Endothelial cell of umbilical vein (primary cell): Measurements from ENCODE around the gene SYNE1. TPM values are rescaled to one million over a fixed set of nuclear protein-coding genes. Genes with fewer than 3 reads are reported as not detected.

Experiments used
- BruUV-seq: library from RNA; stranded (reverse); fragments of 400-500 nt; replicated peaks from 2 replicates; lab custom pipeline; 2021; lab: Mats Ljungman, UMichigan
- CTCF ChIA-PET: fragments of 300-600, 350-600 bp; sonication (Branson Sonifier 250); formaldehyde crosslinking; loops from one replicate; lab custom pipeline; 2021; ENCODE audit warnings: antibody characterized with exemption, inconsistent platforms; lab: Charles Lee
- POLR2A ChIA-PET: fragments of 300-600, 350-600 bp; sonication (Branson Sonifier 250); formaldehyde crosslinking; loops from one replicate; lab custom pipeline; 2021; ENCODE audit warnings: antibody characterized with exemption, inconsistent platforms; lab: Charles Lee
- DNase-seq: peaks from one replicate; pipeline ENCODE4 v3.0.0-alpha.2; 2011; ENCODE audit warnings: low read depth, low spot score
- FAIRE-seq: peaks from 2 replicates; lab custom pipeline; 2011; peaks lifted over from hg19 to GRCh38; lab: Jason Lieb, UNC
- H2AFZ ChIP-seq: 2 replicates; pipeline ENCODE4 v1.6.0; 2012; ENCODE audit warnings: low read depth, low read length, control low read depth, inconsistent platforms
- H3K27ac ChIP-seq: 2 replicates; pipeline ENCODE4 v1.5.1; 2011; ENCODE audit warnings: low read depth, mild to moderate bottlenecking, control low read depth, low read length, moderate library complexity; ENCODE audit not compliant: insufficient read depth
- H3K27me3 ChIP-seq, 2 experiments: 2 replicates each; pipeline versions ENCODE4 v1.6.0 to v1.6.1; 2011; ENCODE audit warnings: low read length in 2 of 2, mixed read lengths in 1 of 2; ENCODE audit not compliant: control insufficient read depth in 2 of 2, insufficient read depth in 2 of 2
- H3K36me3 ChIP-seq, 2 experiments: 2 replicates in 1 of 2; 3 replicates in 1 of 2; pipeline ENCODE4 v1.5.1; 2011; ENCODE audit warnings: low read length in 2 of 2, mild to moderate bottlenecking in 1 of 2, moderate library complexity in 1 of 2; ENCODE audit not compliant: control insufficient read depth in 2 of 2, insufficient read depth in 2 of 2; ENCODE audit errors: extremely low read depth in 1 of 2
- H3K4me1 ChIP-seq: 3 replicates; pipeline ENCODE4 v1.5.1; 2011; ENCODE audit warnings: mild to moderate bottlenecking, low read length; ENCODE audit not compliant: control insufficient read depth, insufficient read depth; ENCODE audit errors: extremely low read depth
- H3K4me2 ChIP-seq: 2 replicates; pipeline ENCODE4 v1.6.1; 2011; ENCODE audit warnings: low read length, control low read depth, mixed read lengths; ENCODE audit not compliant: insufficient read depth
- H3K4me3 ChIP-seq, 3 experiments: fragments of 200-600 bp in 1 of 3; sonication (generic), shearing (Covaris generic) in 1 of 3; replicated peaks in 1 of 3; 2 replicates each; pipeline ENCODE4 v1.5.1; 2011 to 2016; ENCODE audit warnings: control low read depth in 3 of 3, low read length in 3 of 3, mild to moderate bottlenecking in 2 of 3, inconsistent platforms in 1 of 3, low read depth in 1 of 3, moderate library complexity in 1 of 3; ENCODE audit not compliant: insufficient read depth in 1 of 3
- H3K79me2 ChIP-seq: 2 replicates; pipeline ENCODE4 v1.6.0; 2012; ENCODE audit warnings: low read length, inconsistent platforms; ENCODE audit not compliant: control insufficient read depth, insufficient read depth
- H3K9ac ChIP-seq: replicated peaks from 2 replicates; pipeline ENCODE3; 2011; ENCODE audit warnings: low read length, control low read depth; ENCODE audit not compliant: insufficient read depth; ENCODE audit errors: extremely low read depth
- H3K9me1 ChIP-seq: replicated peaks from 3 replicates; pipeline ENCODE4 v1.6.0; 2011; ENCODE audit warnings: mild to moderate bottlenecking, low read length; ENCODE audit not compliant: control insufficient read depth, insufficient read depth; ENCODE audit errors: extremely low read depth
- H3K9me3 ChIP-seq: replicated peaks from 2 replicates; pipeline ENCODE4 v1.5.1; 2012; ENCODE audit warnings: low read length, inconsistent platforms; ENCODE audit not compliant: control insufficient read depth, insufficient read depth
- H4K20me1 ChIP-seq: replicated peaks from 2 replicates; pipeline ENCODE3; 2011; ENCODE audit warnings: mild to moderate bottlenecking, low read length; ENCODE audit not compliant: control insufficient read depth, insufficient read depth; ENCODE audit errors: extremely low read depth
- JUN ChIP-seq: IDR thresholded peaks from 2 replicates; pipeline ENCODE4 v1.6.1; 2011; ENCODE audit warnings: borderline replicate concordance, low read depth; ENCODE audit not compliant: insufficient read length, insufficient read depth
- POLR2A ChIP-seq: IDR thresholded peaks from 2 replicates; pipeline ENCODE4 v1.6.1; 2012; ENCODE audit warnings: low read depth, mild to moderate bottlenecking, control low read depth, low read length
- POLR2AphosphoS5 ChIP-seq: IDR thresholded peaks from 2 replicates; pipeline ENCODE4 v1.6.1; 2012; ENCODE audit warnings: low read depth, mild to moderate bottlenecking, control low read depth, low read length, moderate library complexity; ENCODE audit not compliant: insufficient read depth
- dilution Hi-C: fragments of 300-500 bp; cut with MboI; formaldehyde crosslinking; loops from one replicate; pipeline ENCODE4 v1.15.0; 2019; ENCODE audit warnings: low sequenced_read_pairs; ENCODE audit not compliant: extremely low pct_ligation_motif_present
- intact Hi-C: fragments of 100-400 bp; cut with micrococcal nuclease; formaldehyde crosslinking; loops from one replicate; pipeline ENCODE4 v1.10.0; 2022
- polyA plus RNA-seq, 4 experiments: library from polyadenylated mRNA; depleted of rRNA in 3 of 4; stranded (reverse) in 3 of 4; unstranded in 1 of 4; fragments of >200 nt; gene quantifications; 2 replicates each; pipeline versions ENCODE4 v1.2.1 to v1.2.3, GENCODE V29; 2011 to 2012; ENCODE audit warnings: missing spikeins in 1 of 4
- total RNA-seq: library from RNA; stranded (reverse); gene quantifications from 2 replicates; pipeline ENCODE4 v1.2.3, GENCODE V29; 2021

The SYNE1 gene
- total and polyA plus RNA-seq, 2 donors (not counting 3 experiments of a cell fraction or from before 2014, with no cell fraction given), result 26.5 to 52.3 TPM

GRCh38 chr6:152290693-152291092, 346.5 kb downstream of the SYNE1 start:
- no peak overlapping the region for H3K9ac ChIP-seq
- peaks cover 0 to 13% of the 10 kb centered on the region in 2 experiments for H3K36me3 ChIP-seq
- H3K79me2 ChIP-seq, result no peaks in the 10 kb centered on the region
- no peak overlapping the region for H3K4me3 ChIP-seq
- TF ChIP-seq POLR2AphosphoS5 (no peak), JUN (no peak)
- CTCF ChIA-PET, result interaction anchor here (3.0 kb wide), 1 partner anchor 11 kb away, joined by 13 read pairs; no protein-coding TSS in a partner anchor
- BruUV-seq, result no TSS peak
- peaks cover 3% of the 10 kb centered on the region for H3K9me1 ChIP-seq
- FAIRE-seq (no peak), DNase-seq (no peak)
- intact Hi-C loops (no loop called here), dilution Hi-C loops (no loop called here)
- H2AFZ ChIP-seq, result no peak overlapping the region
- no peak overlapping the region for H3K27ac ChIP-seq
- H3K9me3 ChIP-seq, result no peaks in the 10 kb centered on the region
- no peaks in the 10 kb centered on the region for H3K4me1 ChIP-seq
- no peaks in the 10 kb centered on the region for H3K27me3 ChIP-seq
- no peak overlapping the region for H3K4me2 ChIP-seq
- no peaks in the 10 kb centered on the region for H4K20me1 ChIP-seq
- POLR2A ChIA-PET, result no interaction called here

GRCh38 chr6:152277826-152278329, 359.3 kb downstream of the SYNE1 start:
- CTCF ChIA-PET, result interaction anchor here (0.8 to 1.4 kb wide), 2 partner anchors 10 to 61 kb away, joined by 3 to 7 read pairs; no protein-coding TSS in a partner anchor
- dilution Hi-C loops, result no loop called here
- no peak overlapping the region for H3K4me2 ChIP-seq
- POLR2A ChIA-PET, result no interaction called here
- no peaks in the 10 kb centered on the region for H3K27me3 ChIP-seq
- no peak overlapping the region for H3K9ac ChIP-seq
- H3K4me1 ChIP-seq, result no peaks in the 10 kb centered on the region
- no peak overlapping the region for H2AFZ ChIP-seq
- no peak for TF ChIP-seq POLR2A
- no peak for TF ChIP-seq POLR2AphosphoS5
- intact Hi-C loops, result no loop called here
- no peak overlapping the region for H3K27ac ChIP-seq
- no peak overlapping the region for H3K4me3 ChIP-seq
- H4K20me1 ChIP-seq, result no peaks in the 10 kb centered on the region
- H3K36me3 ChIP-seq, result peaks cover 3 to 6% of the 10 kb centered on the region in 2 experiments
- FAIRE-seq (no peak), DNase-seq (no peak)
- H3K9me3 ChIP-seq, result no peaks in the 10 kb centered on the region
- no peaks in the 10 kb centered on the region for H3K79me2 ChIP-seq
- BruUV-seq, result no TSS peak
- H3K9me1 ChIP-seq, result no peaks in the 10 kb centered on the region
